Uterus (tissue), 4 donors: Measurements from ENCODE around the gene DEXI. TPM values are rescaled to one million over a fixed set of nuclear protein-coding genes. Genes with fewer than 3 reads are reported as not detected.

Experiments used
- DNase-seq, 2 donors: peaks; one replicate each; pipeline ENCODE4 v3.0.0-alpha.2; 2019 to 2020
- H3K27ac ChIP-seq, 2 donors: fragments of 200-600 bp; sonication (generic); 1 replicate in 1 of 2; 2 replicates in 1 of 2; pipeline ENCODE4 v1.5.1; 2016 to 2018
- H3K27me3 ChIP-seq, 2 donors: fragments of 200-600 bp; sonication (generic); one replicate each; pipeline ENCODE4 v1.5.1; 2018 to 2019; ENCODE audit warnings: control low read depth in 1 of 2
- H3K36me3 ChIP-seq, 2 donors: fragments of 200-600 bp; sonication (generic); one replicate each; pipeline ENCODE4 v1.5.1; 2019; ENCODE audit warnings: control low read depth in 1 of 2
- H3K4me1 ChIP-seq, 2 donors: fragments of 200-600 bp; sonication (generic); one replicate each; pipeline ENCODE4 v1.5.1; 2018 to 2019; ENCODE audit warnings: control low read depth in 1 of 2
- H3K4me3 ChIP-seq, 2 donors: fragments of 200-600 bp; sonication (generic); 1 replicate in 1 of 2; 2 replicates in 1 of 2; pipeline ENCODE4 v1.5.1; 2018 to 2019; ENCODE audit warnings: mild to moderate bottlenecking in 1 of 2
- H3K9me3 ChIP-seq, 2 donors: fragments of 200-600 bp; sonication (generic); one replicate each; pipeline ENCODE4 v1.5.1; 2019; ENCODE audit warnings: control low read depth in 1 of 2
- POLR2A ChIP-seq, 2 donors: fragments of 450-650 bp; IDR thresholded peaks; one replicate each; pipeline ENCODE4 v1.6.1; 2016; ENCODE audit warnings: antibody characterized with exemption in 2 of 2, mild to moderate bottlenecking in 1 of 2, moderate library complexity in 1 of 2
- intact Hi-C: fragments of 100-400 bp; cut with DNase I; formaldehyde crosslinking; loops from one replicate; pipeline ENCODE4 v1.15.1; 2023; ENCODE audit warnings: low total_unique reads
- total RNA-seq, 4 donors: library from RNA; depleted of rRNA in 3 of 4; stranded (reverse); fragments of >200 nt in 3 of 4; gene quantifications; one replicate each; pipeline versions ENCODE4 v1.1.0 to v1.2.4, GENCODE V29; 2014 to 2023
- TF ChIP-seq, protein P1 (sequence below), 4 experiments: fragments of 200-600 bp in 2 of 4; fragments of 450-650 bp in 2 of 4; sonication (generic) in 2 of 4; IDR thresholded peaks; one replicate each; pipeline ENCODE4 v1.5.1; 2016 to 2019; ENCODE audit warnings: antibody characterized with exemption in 4 of 4, mild to moderate bottlenecking in 2 of 4, moderate library complexity in 1 of 4
- donor health status: DM: yes; HTN: yes; CAD: no.

DEXI gene
- total RNA-seq, 4 donors from 2014 or later: 15.6 to 70.2 (median 42.6) TPM

DNA sequence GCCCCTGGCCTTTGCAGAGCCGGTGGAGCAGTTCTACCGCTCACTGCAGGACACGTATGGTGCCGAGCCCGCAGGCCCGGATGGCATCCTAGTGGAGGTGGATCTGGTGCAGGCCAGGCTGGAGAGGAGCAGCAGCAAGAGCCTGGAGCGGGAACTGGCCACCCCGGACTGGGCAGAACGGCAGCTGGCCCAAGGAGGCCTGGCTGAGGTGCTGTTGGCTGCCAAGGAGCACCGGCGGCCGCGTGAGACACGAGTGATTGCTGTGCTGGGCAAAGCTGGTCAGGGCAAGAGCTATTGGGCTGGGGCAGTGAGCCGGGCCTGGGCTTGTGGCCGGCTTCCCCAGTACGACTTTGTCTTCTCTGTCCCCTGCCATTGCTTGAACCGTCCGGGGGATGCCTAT is 35.8 kb downstream of the DEXI start:
- no peak overlapping the region for H3K4me3 ChIP-seq
- no peaks in the 10 kb centered on the region for H3K9me3 ChIP-seq
- no peak for DNase-seq
- no peaks in the 10 kb centered on the region for H3K27me3 ChIP-seq
- TF ChIP-seq, protein P1, sequence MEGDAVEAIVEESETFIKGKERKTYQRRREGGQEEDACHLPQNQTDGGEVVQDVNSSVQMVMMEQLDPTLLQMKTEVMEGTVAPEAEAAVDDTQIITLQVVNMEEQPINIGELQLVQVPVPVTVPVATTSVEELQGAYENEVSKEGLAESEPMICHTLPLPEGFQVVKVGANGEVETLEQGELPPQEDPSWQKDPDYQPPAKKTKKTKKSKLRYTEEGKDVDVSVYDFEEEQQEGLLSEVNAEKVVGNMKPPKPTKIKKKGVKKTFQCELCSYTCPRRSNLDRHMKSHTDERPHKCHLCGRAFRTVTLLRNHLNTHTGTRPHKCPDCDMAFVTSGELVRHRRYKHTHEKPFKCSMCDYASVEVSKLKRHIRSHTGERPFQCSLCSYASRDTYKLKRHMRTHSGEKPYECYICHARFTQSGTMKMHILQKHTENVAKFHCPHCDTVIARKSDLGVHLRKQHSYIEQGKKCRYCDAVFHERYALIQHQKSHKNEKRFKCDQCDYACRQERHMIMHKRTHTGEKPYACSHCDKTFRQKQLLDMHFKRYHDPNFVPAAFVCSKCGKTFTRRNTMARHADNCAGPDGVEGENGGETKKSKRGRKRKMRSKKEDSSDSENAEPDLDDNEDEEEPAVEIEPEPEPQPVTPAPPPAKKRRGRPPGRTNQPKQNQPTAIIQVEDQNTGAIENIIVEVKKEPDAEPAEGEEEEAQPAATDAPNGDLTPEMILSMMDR (IDR thresholded peaks at IDR 0.05): no peak
- TF ChIP-seq POLR2A (IDR thresholded peaks at IDR 0.05): no peak
- intact Hi-C loops: no loop called here
- H3K4me1 ChIP-seq: no peaks in the 10 kb centered on the region
- H3K27ac ChIP-seq: no peak overlapping the region
- no peaks in the 10 kb centered on the region for H3K36me3 ChIP-seq

DNA sequence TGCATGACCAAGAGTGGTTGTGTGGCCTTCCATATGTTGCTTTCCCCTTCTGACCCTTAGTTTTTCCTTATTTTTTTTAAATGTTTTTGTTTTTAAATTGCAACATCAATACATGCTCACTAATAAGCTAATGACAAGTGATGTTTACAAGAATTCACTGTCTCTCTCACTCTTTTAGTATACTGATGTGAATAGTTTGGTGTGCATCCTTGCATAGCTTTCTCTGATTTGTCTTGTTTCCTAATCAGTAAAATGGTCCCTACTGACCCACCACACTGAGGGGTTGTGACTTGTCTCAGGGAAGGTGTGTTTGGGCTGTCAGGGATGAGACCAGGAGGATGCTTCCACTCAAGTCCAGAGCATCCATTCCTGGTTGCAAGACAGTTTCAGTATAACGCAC is 39.3 kb downstream of the DEXI start:
- Histone ChIP-seq H3K36me3 (no peaks in the 10 kb centered on the region), H3K4me1 (no peaks in the 10 kb centered on the region), H3K27me3 (no peaks in the 10 kb centered on the region), H3K9me3 (no peaks in the 10 kb centered on the region), H3K4me3 (no peak overlapping the region), H3K27ac (no peak overlapping the region)
- TF ChIP-seq, protein P1 (IDR thresholded peaks at IDR 0.05): no peak
- TF ChIP-seq POLR2A (IDR thresholded peaks at IDR 0.05): no peak
- intact Hi-C loops: no loop called here
- no peak for DNase-seq

DNA sequence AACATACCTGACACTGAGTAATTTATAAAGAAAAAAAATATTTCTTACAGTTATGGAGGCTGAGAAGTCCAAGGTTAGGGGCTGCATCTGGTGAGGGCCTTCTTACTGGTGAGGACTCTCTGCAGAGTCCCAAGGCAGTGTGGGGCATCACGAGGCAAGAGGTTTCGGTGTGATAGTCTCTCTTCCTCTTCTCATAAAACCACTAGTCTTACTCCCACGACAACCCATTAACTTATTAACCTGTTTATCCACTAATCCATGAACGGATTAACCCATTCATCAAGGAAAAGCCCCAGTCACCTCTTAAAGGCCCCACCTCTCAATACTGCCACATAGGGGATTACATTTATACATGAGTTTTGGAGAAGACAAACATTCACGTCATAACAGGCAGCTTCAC is 45.1 kb downstream of the DEXI start:
- H3K4me1 ChIP-seq: no peaks in the 10 kb centered on the region
- intact Hi-C loops: no loop called here
- TF ChIP-seq, protein P1 (IDR thresholded peaks at IDR 0.05): no peak
- no peak for TF ChIP-seq POLR2A (IDR thresholded peaks at IDR 0.05)

DNA sequence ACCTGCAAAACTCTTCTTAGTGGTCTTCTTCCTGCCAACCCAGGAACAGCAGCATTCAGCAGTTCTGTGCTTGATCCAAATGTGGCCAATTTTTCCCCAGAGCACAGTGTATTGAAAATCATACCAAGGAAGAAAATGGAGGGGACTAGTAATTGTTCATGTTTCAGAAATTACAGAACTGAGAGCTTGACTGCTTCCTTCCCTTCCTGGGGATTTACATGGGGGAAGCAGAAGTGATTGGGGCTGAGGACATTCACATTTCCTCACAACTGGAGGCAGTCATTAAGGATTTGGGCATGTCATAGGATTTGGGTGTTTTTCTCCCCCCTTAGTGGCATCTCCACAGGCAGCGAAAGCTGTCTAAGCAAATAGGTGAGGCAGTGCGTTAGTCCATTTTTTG is 45.5 kb downstream of the DEXI start:
- H3K9me3 ChIP-seq: no peaks in the 10 kb centered on the region

More for the DNA sequence above, 45.1 kb downstream of the DEXI start:
- no peak overlapping the region for H3K4me3 ChIP-seq
- no peak for DNase-seq
- H3K9me3 ChIP-seq: no peaks in the 10 kb centered on the region
- H3K27ac ChIP-seq: no peak overlapping the region
- H3K36me3 ChIP-seq: no peaks in the 10 kb centered on the region
- no peaks in the 10 kb centered on the region for H3K27me3 ChIP-seq

DNA sequence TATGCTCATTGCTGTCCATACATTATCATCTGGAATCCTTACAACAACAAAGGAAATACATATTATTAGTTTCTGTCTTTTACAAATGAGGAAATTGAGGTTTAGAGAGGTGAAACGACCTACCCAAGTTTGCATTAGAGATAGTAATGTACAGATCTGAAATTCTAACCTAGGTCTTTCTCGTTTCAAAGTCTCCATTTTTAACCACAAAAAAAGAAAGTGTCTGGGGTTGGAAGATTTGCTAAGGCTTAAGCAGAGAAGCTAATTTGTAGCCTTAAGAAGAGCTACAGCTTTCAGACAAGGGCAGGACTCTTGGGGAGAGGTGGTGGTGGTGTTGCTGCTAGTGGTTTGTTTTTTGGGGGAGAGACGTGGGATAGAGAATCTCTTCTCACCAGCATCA is 46.1 kb downstream of the DEXI start:
- Histone ChIP-seq H3K4me1 (no peaks in the 10 kb centered on the region), H3K36me3 (no peaks in the 10 kb centered on the region), H3K9me3 (no peaks in the 10 kb centered on the region), H3K27ac (no peak overlapping the region), H3K4me3 (no peak overlapping the region), H3K27me3 (no peaks in the 10 kb centered on the region)
- intact Hi-C loops: no loop called here
- no peak for TF ChIP-seq POLR2A (IDR thresholded peaks at IDR 0.05)
- TF ChIP-seq, protein P1 (IDR thresholded peaks at IDR 0.05): no peak
- DNase-seq: no peak

More for the DNA sequence above, 45.5 kb downstream of the DEXI start:
- Histone ChIP-seq H3K27ac (no peak overlapping the region), H3K4me1 (no peaks in the 10 kb centered on the region), H3K36me3 (no peaks in the 10 kb centered on the region), H3K4me3 (no peak overlapping the region), H3K27me3 (no peaks in the 10 kb centered on the region)
- TF ChIP-seq POLR2A (IDR thresholded peaks at IDR 0.05): no peak
- TF ChIP-seq, protein P1 (IDR thresholded peaks at IDR 0.05): no peak
- no peak for DNase-seq
- intact Hi-C loops: no loop called here
